Stomach smooth muscle (tissue), 2 donors: ENCODE data around the gene KLF7.

Experiments used
- H3K27ac ChIP-seq: one replicate; pipeline ENCODE4 v1.7.0; 2013; ENCODE audit warnings: mild to moderate bottlenecking, low read length, inconsistent platforms
- H3K27me3 ChIP-seq, 2 donors: one replicate each; pipeline ENCODE4 v1.7.0; 2013; ENCODE audit warnings: low read length in 2 of 2; ENCODE audit not compliant: insufficient read depth in 2 of 2, control insufficient read depth in 1 of 2
- H3K36me3 ChIP-seq, 2 donors: one replicate each; pipeline ENCODE4 v1.7.0; 2013; ENCODE audit warnings: low read length in 2 of 2; ENCODE audit not compliant: control insufficient read depth in 2 of 2, insufficient read depth in 2 of 2
- H3K4me1 ChIP-seq: one replicate; pipeline ENCODE4 v1.7.0; 2013; ENCODE audit warnings: low read length; ENCODE audit not compliant: control insufficient read depth, insufficient read depth
- H3K4me3 ChIP-seq, 2 donors: one replicate each; pipeline ENCODE4 v1.7.0; 2013; ENCODE audit warnings: low read length in 2 of 2
- H3K9ac ChIP-seq, 2 donors: one replicate each; pipeline ENCODE4 v1.7.0; 2013; ENCODE audit warnings: low read length in 2 of 2, mild to moderate bottlenecking in 1 of 2
- H3K9me3 ChIP-seq, 2 donors: one replicate each; pipeline ENCODE4 v1.7.0; 2013; ENCODE audit warnings: low read length in 2 of 2; ENCODE audit not compliant: control insufficient read depth in 2 of 2
- donor health status: healthy.
- donor health status: Pancreatic carcinoma.

The KLF7 gene

GRCh38 chr2:207159002-207159401 lies 6.7 kb downstream of the KLF7 start:
- no peak overlapping the region for H3K9ac ChIP-seq
- H3K27me3 ChIP-seq, result no peaks in the 10 kb centered on the region
- H3K4me1 ChIP-seq, result peaks cover 46% of the 10 kb centered on the region
- H3K36me3 ChIP-seq, result no peaks in the 10 kb centered on the region
- H3K27ac ChIP-seq, result no peak overlapping the region
- no peaks in the 10 kb centered on the region for H3K9me3 ChIP-seq
- H3K4me3 ChIP-seq, result no peak overlapping the region

- H3K27me3 ChIP-seq, result no peaks in the 10 kb centered on the region
- H3K9me3 ChIP-seq, result no peaks in the 10 kb centered on the region
- peaks cover 47% of the 10 kb centered on the region for H3K4me1 ChIP-seq
- H3K27ac ChIP-seq, result no peak overlapping the region
- no peaks in the 10 kb centered on the region for H3K36me3 ChIP-seq
- no peak overlapping the region for H3K4me3 ChIP-seq
- no peak overlapping the region for H3K9ac ChIP-seq
Observed at GRCh38 chr2:207157731-207158130, 8.0 kb downstream of the KLF7 start.

- peaks cover 53% of the 10 kb centered on the region for H3K4me1 ChIP-seq
- H3K4me3 ChIP-seq, result no peak overlapping the region
- no peaks in the 10 kb centered on the region for H3K36me3 ChIP-seq
- H3K9me3 ChIP-seq, result no peaks in the 10 kb centered on the region
- no peak overlapping the region for H3K9ac ChIP-seq
- no peak overlapping the region for H3K27ac ChIP-seq
- no peaks in the 10 kb centered on the region for H3K27me3 ChIP-seq
Observed at GRCh38 chr2:207157162-207157481, 8.6 kb downstream of the KLF7 start.

- Histone ChIP-seq H3K27me3 (no peaks in the 10 kb centered on the region), H3K4me3 (no peak overlapping the region), H3K4me1 (peaks cover 50% of the 10 kb centered on the region), H3K9me3 (no peaks in the 10 kb centered on the region), H3K27ac (no peak overlapping the region), H3K9ac (no peak overlapping the region), H3K36me3 (no peaks in the 10 kb centered on the region)
Observed at GRCh38 chr2:207156451-207157161, 9.1 kb downstream of the KLF7 start.

GRCh38 chr2:207155516-207156444 lies 10.0 kb downstream of the KLF7 start:
- no peaks in the 10 kb centered on the region for H3K9me3 ChIP-seq
- no peak overlapping the region for H3K27ac ChIP-seq
- H3K4me3 ChIP-seq, result no peak overlapping the region
- H3K27me3 ChIP-seq, result no peaks in the 10 kb centered on the region
- no peak overlapping the region for H3K9ac ChIP-seq
- H3K4me1 ChIP-seq, result peaks cover 47% of the 10 kb centered on the region
- H3K36me3 ChIP-seq, result no peaks in the 10 kb centered on the region

GRCh38 chr2:207154556-207155510 lies 10.9 kb downstream of the KLF7 start:
- Histone ChIP-seq H3K4me3 (no peak overlapping the region), H3K27me3 (no peaks in the 10 kb centered on the region), H3K36me3 (no peaks in the 10 kb centered on the region), H3K4me1 (peaks cover 39% of the 10 kb centered on the region), H3K9ac (no peak overlapping the region), H3K27ac (no peak overlapping the region), H3K9me3 (no peaks in the 10 kb centered on the region)

- H3K36me3 ChIP-seq, result no peaks in the 10 kb centered on the region
- H3K9ac ChIP-seq, result no peak overlapping the region
- H3K27ac ChIP-seq, result no peak overlapping the region
- no peaks in the 10 kb centered on the region for H3K27me3 ChIP-seq
- no peaks in the 10 kb centered on the region for H3K9me3 ChIP-seq
- no peak overlapping the region for H3K4me3 ChIP-seq
- H3K4me1 ChIP-seq, result peaks cover 44% of the 10 kb centered on the region
Observed at GRCh38 chr2:207153266-207153975, 12.3 kb downstream of the KLF7 start.

GRCh38 chr2:207151048-207151447 lies 14.7 kb downstream of the KLF7 start:
- Histone ChIP-seq H3K27me3 (no peaks in the 10 kb centered on the region), H3K9me3 (no peaks in the 10 kb centered on the region), H3K36me3 (peaks cover 0 to 4% of the 10 kb centered on the region in 2 donors), H3K4me1 (peaks cover 39% of the 10 kb centered on the region), H3K27ac (no peak overlapping the region), H3K9ac (no peak overlapping the region), H3K4me3 (no peak overlapping the region)

GRCh38 chr2:207150284-207150683 lies 15.5 kb downstream of the KLF7 start:
- Histone ChIP-seq H3K4me1 (peaks cover 36% of the 10 kb centered on the region), H3K9ac (no peak overlapping the region), H3K36me3 (peaks cover 0 to 6% of the 10 kb centered on the region in 2 donors), H3K27me3 (no peaks in the 10 kb centered on the region), H3K9me3 (no peaks in the 10 kb centered on the region), H3K4me3 (peak overlapping the region in 1 of 2 donors; percentile 2), H3K27ac (no peak overlapping the region)
